Transverse colon (tissue), 3 donors: ENCODE data around the gene PTPRE.

Experiments used
- CTCF ChIP-seq, 5 experiments: fragments of 200-600 bp in 3 of 5; fragments of 450-650 bp in 2 of 5; sonication (generic) in 3 of 5; IDR thresholded peaks; 1 replicate in 2 of 5; 2 replicates in 3 of 5; pipeline ENCODE4 v1.5.1; 2016 to 2017; ENCODE audit warnings: antibody characterized with exemption in 5 of 5, inconsistent platforms in 3 of 5, mild to moderate bottlenecking in 2 of 5, moderate library complexity in 1 of 5
- EP300 ChIP-seq: sonication (generic); formaldehyde crosslinking; IDR thresholded peaks from one replicate; pipeline ENCODE4 v1.6.1; 2017; ENCODE audit warnings: antibody characterized with exemption, low read depth
- POLR2A ChIP-seq: fragments of 450-650 bp; IDR thresholded peaks from one replicate; pipeline ENCODE4 v1.6.1; 2016; ENCODE audit warnings: antibody characterized with exemption, mild to moderate bottlenecking, moderate library complexity

DNA sequence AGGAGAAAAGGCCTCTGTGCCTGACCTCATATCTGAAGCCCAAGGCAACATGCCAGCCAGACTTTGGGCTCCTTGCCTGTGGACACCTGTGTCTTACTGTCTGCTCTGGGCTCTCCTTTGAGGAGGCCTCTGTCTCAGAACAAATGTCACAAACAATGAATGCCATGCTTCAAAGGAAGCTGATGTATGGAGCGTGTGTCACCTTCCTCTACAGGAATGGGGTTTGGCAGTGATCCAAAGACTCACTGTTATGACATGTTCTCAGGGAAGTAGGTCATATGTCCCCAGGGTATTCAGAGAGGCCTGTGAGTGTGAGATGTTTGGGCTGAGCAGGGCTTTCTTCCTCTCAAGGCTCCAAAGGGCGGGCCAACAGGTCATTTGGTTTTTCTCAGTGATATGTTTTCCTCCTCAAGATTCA, 38.4 kb downstream of the PTPRE start:
- no peak for TF ChIP-seq POLR2A
- TF ChIP-seq CTCF (IDR thresholded peaks at IDR 0.05) = no peak
- TF ChIP-seq EP300 = no peak
